DOHH2 (cell line): ENCODE results near the gene RAPGEF3.

ENCODE experiments used
- CTCF ChIP-seq: fragments of 200-600 bp; sonication (generic); IDR thresholded peaks from one replicate; pipeline ENCODE4 v1.5.1; 2014; ENCODE audit warnings: antibody characterized with exemption, mild to moderate bottlenecking, low read depth, low read length; ENCODE audit not compliant: poor library complexity, severe bottlenecking
- EZH2phosphoT487 ChIP-seq: fragments of 200-600 bp; sonication (generic); IDR thresholded peaks from 2 replicates; pipeline ENCODE4 v1.6.1; 2017; ENCODE audit warnings: borderline replicate concordance, mild to moderate bottlenecking, antibody characterized with exemption, low read length, moderate library complexity, mixed read lengths

GRCh38 chr12:47801904-47802246 lies 43.2 kb upstream of the RAPGEF3 start:
- no peak for TF ChIP-seq CTCF
- no peak for TF ChIP-seq EZH2phosphoT487
